SK-N-SH (cell line): ENCODE data around the gene SYNE2. TPM values are rescaled to one million over a fixed set of nuclear protein-coding genes. Genes with fewer than 3 reads are reported as not detected.

Experiments used
- CTCF ChIA-PET: fragments of 300-600, 350-600 bp; formaldehyde crosslinking; extraction: SDS; loops from one replicate; lab custom pipeline; 2021; lab: Yijun Ruan, JAX
- POLR2A ChIA-PET: fragments of 350-600 bp; sonication (Branson Sonifier 250); formaldehyde crosslinking; extraction: SDS; loops from one replicate; lab custom pipeline; 2020; ENCODE audit warnings: antibody characterized with exemption, inconsistent platforms; lab: Yijun Ruan, JAX
- DNase-seq: peaks from one replicate; pipeline ENCODE4 v3.0.0; 2012
- H2AFZ ChIP-seq: fragments of 200-600 bp; sonication (generic); 2 replicates; pipeline ENCODE4 v1.8.1; 2016; ENCODE audit warnings: antibody characterized with exemption, mild to moderate bottlenecking, low read depth
- H3F3A ChIP-seq: fragments of 200-600 bp; sonication (generic); replicated peaks from 2 replicates; pipeline ENCODE3; 2016; ENCODE audit warnings: antibody characterized with exemption, mild to moderate bottlenecking; ENCODE audit not compliant: insufficient read depth
- H3K27ac ChIP-seq, 2 experiments: fragments of 200-500 bp in 1 of 2; fragments of 200-600 bp in 1 of 2; sonication (Bioruptor generic) in 1 of 2; sonication (generic), shearing (Covaris generic) in 1 of 2; 2 replicates each; pipeline versions ENCODE4 v1.5.1 to v1.6.1; 2014 to 2016; ENCODE audit warnings: low read depth in 2 of 2, inconsistent platforms in 1 of 2, low read length in 1 of 2, mild to moderate bottlenecking in 1 of 2, mixed read lengths in 1 of 2
- H3K27me3 ChIP-seq: fragments of 200-600 bp; sonication (generic), shearing (Covaris generic); 2 replicates; pipeline ENCODE4 v1.6.1; 2016; ENCODE audit warnings: mixed run types; ENCODE audit not compliant: insufficient read depth
- H3K36me3 ChIP-seq, 2 experiments: fragments of 200-500 bp in 1 of 2; fragments of 200-600 bp in 1 of 2; sonication (Bioruptor generic) in 1 of 2; sonication (generic) in 1 of 2; replicated peaks in 1 of 2; 2 replicates each; pipeline versions ENCODE3 to v1.5.1; 2014 to 2016; ENCODE audit warnings: low read length in 1 of 2, mild to moderate bottlenecking in 1 of 2; ENCODE audit not compliant: insufficient read depth in 2 of 2, control insufficient read depth in 1 of 2
- H3K4me1 ChIP-seq, 2 experiments: fragments of 200-500 bp in 1 of 2; fragments of 200-600 bp in 1 of 2; sonication (Bioruptor generic) in 1 of 2; sonication (generic), shearing (Covaris generic) in 1 of 2; 2 replicates each; pipeline versions ENCODE4 v1.5.1 to v1.6.1; 2014 to 2016; ENCODE audit warnings: low read depth in 1 of 2, low read length in 1 of 2, mixed run types in 1 of 2; ENCODE audit not compliant: insufficient read depth in 2 of 2, control insufficient read depth in 1 of 2
- H3K4me2 ChIP-seq: fragments of 200-600 bp; sonication (generic), shearing (Covaris generic); 2 replicates; pipeline ENCODE4 v1.6.1; 2017; ENCODE audit warnings: mixed run types
- H3K4me3 ChIP-seq, 2 experiments: fragments of 200-500 bp in 1 of 2; fragments of 200-600 bp in 1 of 2; sonication (Bioruptor generic) in 1 of 2; sonication (generic), shearing (Covaris generic) in 1 of 2; 2 replicates each; pipeline versions ENCODE4 v1.5.1 to v1.8.1; 2014 to 2016; ENCODE audit warnings: low read depth in 2 of 2, inconsistent platforms in 1 of 2, low read length in 1 of 2, mild to moderate bottlenecking in 1 of 2, mixed read lengths in 1 of 2, moderate library complexity in 1 of 2
- H3K79me2 ChIP-seq: fragments of 200-600 bp; sonication (generic); 2 replicates; pipeline ENCODE4 v1.8.1; 2017; ENCODE audit warnings: mild to moderate bottlenecking; ENCODE audit not compliant: insufficient read depth
- H3K9ac ChIP-seq: fragments of 200-600 bp; sonication (generic); 2 replicates; pipeline ENCODE4 v1.6.1; 2017; ENCODE audit warnings: mixed run types
- H3K9me2 ChIP-seq: fragments of 200-600 bp; sonication (generic); 2 replicates; pipeline ENCODE4 v1.6.1; 2017; ENCODE audit warnings: mixed run types
- H3K9me3 ChIP-seq: fragments of 200-600 bp; sonication (generic); 2 replicates; pipeline ENCODE4 v1.6.1; 2017; ENCODE audit warnings: mixed run types, mild to moderate bottlenecking, moderate library complexity
- H4K20me1 ChIP-seq: fragments of 200-600 bp; sonication (generic); 2 replicates; pipeline ENCODE4 v1.6.1; 2017; ENCODE audit warnings: mild to moderate bottlenecking, mixed run types; ENCODE audit not compliant: insufficient read depth
- CHD2 ChIP-seq: fragments of 150-350 bp; IDR thresholded peaks from 2 replicates; pipeline ENCODE4 v1.6.1; 2018; ENCODE audit warnings: low read length; ENCODE audit not compliant: partially characterized antibody
- CTCF ChIP-seq: fragments of 200-600 bp; sonication (generic); IDR thresholded peaks from 2 replicates; pipeline ENCODE4 v1.6.1; 2017; ENCODE audit warnings: antibody characterized with exemption, mild to moderate bottlenecking, moderate library complexity
- ELF1 ChIP-seq: IDR thresholded peaks from 2 replicates; pipeline ENCODE4 v1.4.0; 2012
- EZH2phosphoT487 ChIP-seq: fragments of 200-600 bp; sonication (generic); IDR thresholded peaks from 2 replicates; pipeline ENCODE4 v1.6.1; 2017; ENCODE audit warnings: low read depth, mixed run types, mild to moderate bottlenecking, antibody characterized with exemption, moderate library complexity, borderline replicate concordance
- FOXJ3 ChIP-seq: sonication (generic); formaldehyde crosslinking; IDR thresholded peaks from 2 replicates; pipeline ENCODE4 v1.5.1; 2020; ENCODE audit warnings: mild to moderate bottlenecking, missing genetic modification reagents
- FOXM1 ChIP-seq: IDR thresholded peaks from 2 replicates; pipeline ENCODE4 v1.4.0; 2012; ENCODE audit warnings: low read depth, mild to moderate bottlenecking
- MEF2A ChIP-seq: IDR thresholded peaks from 2 replicates; pipeline ENCODE4 v1.4.0; 2012; ENCODE audit warnings: low read depth, borderline replicate concordance
- NFIC ChIP-seq: IDR thresholded peaks from 2 replicates; pipeline ENCODE4 v1.4.0; 2012; ENCODE audit warnings: borderline replicate concordance
- NRF1 ChIP-seq: IDR thresholded peaks from 2 replicates; pipeline ENCODE4 v1.6.1; 2012; ENCODE audit warnings: low read depth, mild to moderate bottlenecking, low read length
- RAD21 ChIP-seq: IDR thresholded peaks from 2 replicates; pipeline ENCODE4 v1.6.1; 2012; ENCODE audit warnings: mild to moderate bottlenecking, low read length
- REST ChIP-seq: IDR thresholded peaks from 2 replicates; pipeline ENCODE4 v1.6.1; 2012; ENCODE audit warnings: mild to moderate bottlenecking, low read depth, low read length, moderate library complexity
- RXRA ChIP-seq: IDR thresholded peaks from 2 replicates; pipeline ENCODE4 v1.4.0; 2012; ENCODE audit warnings: low read depth, mild to moderate bottlenecking, borderline replicate concordance
- SMC3 ChIP-seq: IDR thresholded peaks from 2 replicates; pipeline ENCODE4 v1.6.1; 2012; ENCODE audit warnings: low read depth, low read length, improper control_type of control experiment
- TAF1 ChIP-seq: IDR thresholded peaks from 2 replicates; pipeline ENCODE4 v1.6.1; 2012; ENCODE audit warnings: low read depth, mild to moderate bottlenecking, low read length, moderate library complexity, borderline replicate concordance
- TCF12 ChIP-seq: IDR thresholded peaks from 2 replicates; pipeline ENCODE4 v1.4.0; 2012
- TEAD4 ChIP-seq: IDR thresholded peaks from 2 replicates; pipeline ENCODE4 v1.4.0; 2012; ENCODE audit warnings: mild to moderate bottlenecking, borderline replicate concordance; ENCODE audit not compliant: insufficient read depth
- USF1 ChIP-seq: IDR thresholded peaks from 2 replicates; pipeline ENCODE4 v1.4.0; 2012; ENCODE audit warnings: low read depth, borderline replicate concordance
- YY1 ChIP-seq: IDR thresholded peaks from 2 replicates; pipeline ENCODE4 v1.4.0; 2012; ENCODE audit warnings: low read depth, mild to moderate bottlenecking
- WGBS: methylation state at CpG from one replicate; pipeline ENCODE4 v1.1.6; 2017; ENCODE audit warnings: low lambda C conversion rate; 5-methylcytosine and 5-hydroxymethylcytosine counted together
- polyA plus RNA-seq, 3 experiments: library from polyadenylated mRNA; depleted of rRNA; stranded (reverse); fragments of >200 nt; gene quantifications; 2 replicates each; pipeline ENCODE4 v1.2.3, GENCODE V29; 2012
- TF ChIP-seq, protein P1 (sequence below): IDR thresholded peaks from 2 replicates; pipeline ENCODE4; 2012
- TF ChIP-seq, protein P2 (sequence below): IDR thresholded peaks from 2 replicates; pipeline ENCODE4 v1.4.0; 2012; ENCODE audit warnings: low read depth, borderline replicate concordance

Gene SYNE2
- polyA plus RNA-seq, 1 of the 3 experiments (the other 2 are of a cell fraction), result 7.1 TPM

DNA sequence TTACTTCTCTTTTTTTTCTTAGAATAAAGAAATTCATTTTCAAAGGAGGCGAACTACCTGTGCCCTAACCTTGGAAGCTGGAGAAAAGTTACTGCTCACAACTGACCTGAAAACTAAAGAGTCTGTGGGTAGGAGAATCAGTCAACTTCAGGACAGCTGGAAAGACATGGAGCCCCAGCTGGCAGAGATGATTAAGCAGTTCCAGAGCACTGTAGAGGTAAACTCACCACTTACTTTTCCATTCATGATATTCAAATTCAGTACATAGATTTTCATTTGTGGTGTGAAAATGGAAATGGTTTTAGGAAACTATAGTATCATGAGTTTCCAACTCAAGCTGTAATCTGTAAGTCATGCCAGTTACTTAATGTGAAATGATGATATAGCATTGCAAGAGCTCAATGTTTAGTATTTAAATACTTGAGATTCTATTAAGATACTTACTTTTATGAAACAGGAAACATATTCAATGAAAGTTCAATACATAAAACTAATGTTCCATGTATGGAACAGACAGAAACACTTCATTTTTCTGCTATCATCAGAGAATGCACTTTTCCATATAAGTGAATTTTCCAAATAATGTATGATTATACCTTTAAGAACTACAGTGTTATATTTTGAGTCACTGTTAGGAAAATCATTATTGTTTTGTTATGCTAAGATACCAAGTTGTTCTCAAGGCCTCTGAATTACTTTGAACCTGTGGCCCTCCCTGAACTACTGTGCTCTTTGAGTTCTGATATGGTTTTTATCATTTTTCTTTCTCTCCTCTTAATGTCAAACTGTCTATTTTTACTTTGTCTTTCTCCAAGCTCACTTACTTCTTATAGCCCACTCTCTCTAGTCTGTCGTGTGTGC lies 322.3 kb downstream of the SYNE2 start:
- Histone ChIP-seq H3K9me3 (no peaks in the 10 kb centered on the region), H3K36me3 (peaks cover 0 to 11% of the 10 kb centered on the region in 2 experiments), H2AFZ (no peak overlapping the region), H3K4me3 (no peak overlapping the region), H3K27ac (no peak overlapping the region), H3K4me1 (no peaks in the 10 kb centered on the region), H3K27me3 (no peaks in the 10 kb centered on the region), H4K20me1 (no peaks in the 10 kb centered on the region), H3K4me2 (no peak overlapping the region), H3F3A (no peaks in the 10 kb centered on the region), H3K9ac (no peak overlapping the region), H3K79me2 (no peaks in the 10 kb centered on the region), H3K9me2 (no peaks in the 10 kb centered on the region)
- WGBS, result 97% methylated on average over 2 of the region's 2 CpGs
- TF ChIP-seq, protein P1, sequence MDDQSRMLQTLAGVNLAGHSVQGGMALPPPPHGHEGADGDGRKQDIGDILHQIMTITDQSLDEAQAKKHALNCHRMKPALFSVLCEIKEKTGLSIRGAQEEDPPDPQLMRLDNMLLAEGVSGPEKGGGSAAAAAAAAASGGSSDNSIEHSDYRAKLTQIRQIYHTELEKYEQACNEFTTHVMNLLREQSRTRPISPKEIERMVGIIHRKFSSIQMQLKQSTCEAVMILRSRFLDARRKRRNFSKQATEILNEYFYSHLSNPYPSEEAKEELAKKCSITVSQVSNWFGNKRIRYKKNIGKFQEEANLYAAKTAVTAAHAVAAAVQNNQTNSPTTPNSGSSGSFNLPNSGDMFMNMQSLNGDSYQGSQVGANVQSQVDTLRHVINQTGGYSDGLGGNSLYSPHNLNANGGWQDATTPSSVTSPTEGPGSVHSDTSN, result no peak
- TF ChIP-seq NRF1 (no peak), CHD2 (no peak), YY1 (no peak), NFIC (no peak), TEAD4 (no peak), RXRA (no peak), FOXM1 (no peak), CTCF (no peak), FOXJ3 (CRISPR knock-in tag) (no peak), USF1 (no peak), REST (no peak), TAF1 (no peak), SMC3 (no peak), RAD21 (no peak), TCF12 (no peak), EZH2phosphoT487 (no peak), ELF1 (no peak), MEF2A (no peak)
- TF ChIP-seq, protein P2, sequence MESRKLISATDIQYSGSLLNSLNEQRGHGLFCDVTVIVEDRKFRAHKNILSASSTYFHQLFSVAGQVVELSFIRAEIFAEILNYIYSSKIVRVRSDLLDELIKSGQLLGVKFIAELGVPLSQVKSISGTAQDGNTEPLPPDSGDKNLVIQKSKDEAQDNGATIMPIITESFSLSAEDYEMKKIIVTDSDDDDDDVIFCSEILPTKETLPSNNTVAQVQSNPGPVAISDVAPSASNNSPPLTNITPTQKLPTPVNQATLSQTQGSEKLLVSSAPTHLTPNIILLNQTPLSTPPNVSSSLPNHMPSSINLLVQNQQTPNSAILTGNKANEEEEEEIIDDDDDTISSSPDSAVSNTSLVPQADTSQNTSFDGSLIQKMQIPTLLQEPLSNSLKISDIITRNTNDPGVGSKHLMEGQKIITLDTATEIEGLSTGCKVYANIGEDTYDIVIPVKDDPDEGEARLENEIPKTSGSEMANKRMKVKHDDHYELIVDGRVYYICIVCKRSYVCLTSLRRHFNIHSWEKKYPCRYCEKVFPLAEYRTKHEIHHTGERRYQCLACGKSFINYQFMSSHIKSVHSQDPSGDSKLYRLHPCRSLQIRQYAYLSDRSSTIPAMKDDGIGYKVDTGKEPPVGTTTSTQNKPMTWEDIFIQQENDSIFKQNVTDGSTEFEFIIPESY, result no peak
- ChIA-PET POLR2A (no interaction called here), CTCF (interaction anchor here (1.0 to 1.1 kb wide), 2 partner anchors 30 to 128 kb away, joined by 3 to 4 read pairs; no protein-coding TSS in a partner anchor)
- no peak for DNase-seq
